ENCODE measurements around the gene NCOA1.

GRCh38 chr2:24813691-24814137 is 322.7 kb downstream of the NCOA1 start:
- TF ChIP-seq NFE2L2 (IDR thresholded peaks at IDR 0.05; ENCODE audit: low read depth, low read length) (no peak), CTCF (conservative IDR thresholded peaks at IDR 0.05; ENCODE audit: low read depth, low read length) (no peak), CEBPB (IDR thresholded peaks at IDR 0.05; ENCODE audit: low read depth, low read length) (no peak), MXI1 (IDR thresholded peaks at IDR 0.05; ENCODE audit: borderline replicate concordance, low read depth, low read length) (no peak), USF2 (IDR thresholded peaks at IDR 0.05; ENCODE audit: low read depth, low read length) (no peak)

Data from IMR-90 (cell line).